ENCODE data around the gene CPA3. TPM values are rescaled to one million over a fixed set of nuclear protein-coding genes. Genes with fewer than 3 reads are reported as not detected.

Gene CPA3
- total RNA-seq, 1 experiment from 2014 or later: not detected

DNA sequence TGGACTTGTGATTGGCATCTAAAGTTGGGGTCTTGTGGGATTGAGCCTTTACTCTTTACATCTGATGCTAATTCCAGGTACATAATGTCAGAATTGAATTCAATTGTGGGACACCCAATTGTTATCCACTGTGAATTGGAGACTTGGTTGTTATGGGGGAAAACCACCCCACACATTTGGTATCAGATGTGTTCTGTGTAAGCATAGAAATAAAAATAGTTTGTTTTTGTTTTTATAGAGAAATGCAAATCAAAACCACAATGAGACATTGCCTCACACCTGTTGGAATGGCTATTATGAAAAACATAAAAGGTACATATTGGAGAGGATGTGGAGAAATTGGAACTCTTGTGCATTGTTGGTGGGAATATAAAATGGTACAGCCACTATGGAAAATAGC is 58.5 kb downstream of the CPA3 start:
- H3K27ac Mint-ChIP-seq: no peak overlapping the region
- H3K4me1 Mint-ChIP-seq: no peaks in the 10 kb centered on the region
- H3K36me3 Mint-ChIP-seq: no peaks in the 10 kb centered on the region
- peaks cover 18% of the 10 kb centered on the region; the same call in 1 of the 2 replicates for H3K9me3 Mint-ChIP-seq
- no peak for TF ChIP-seq ZNF263 (CRISPR knock-in tag; IDR thresholded peaks at IDR 0.05; ENCODE audit: low read depth)
- TF ChIP-seq, protein P1, sequence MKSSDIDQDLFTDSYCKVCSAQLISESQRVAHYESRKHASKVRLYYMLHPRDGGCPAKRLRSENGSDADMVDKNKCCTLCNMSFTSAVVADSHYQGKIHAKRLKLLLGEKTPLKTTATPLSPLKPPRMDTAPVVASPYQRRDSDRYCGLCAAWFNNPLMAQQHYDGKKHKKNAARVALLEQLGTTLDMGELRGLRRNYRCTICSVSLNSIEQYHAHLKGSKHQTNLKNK (CRISPR knock-in tag; IDR thresholded peaks at IDR 0.05): no peak
- no peak for TF ChIP-seq PRRX2 (CRISPR knock-in tag; IDR thresholded peaks at IDR 0.05)
- TF ChIP-seq FOXJ3 (CRISPR knock-in tag; IDR thresholded peaks at IDR 0.05; ENCODE audit: borderline replicate concordance): no peak
- TF ChIP-seq OVOL2 (CRISPR knock-in tag; IDR thresholded peaks at IDR 0.05; ENCODE audit: borderline replicate concordance): no peak
- TF ChIP-seq JAZF1 (CRISPR knock-in tag; IDR thresholded peaks at IDR 0.05): no peak
- TF ChIP-seq JUN (CRISPR knock-in tag; IDR thresholded peaks at IDR 0.05): no peak
- no peak for TF ChIP-seq FOXP1 (CRISPR knock-in tag; IDR thresholded peaks at IDR 0.05; ENCODE audit: borderline replicate concordance)
- no peak for TF ChIP-seq SMAD4 (CRISPR knock-in tag; IDR thresholded peaks at IDR 0.05)
- TF ChIP-seq, protein P2, sequence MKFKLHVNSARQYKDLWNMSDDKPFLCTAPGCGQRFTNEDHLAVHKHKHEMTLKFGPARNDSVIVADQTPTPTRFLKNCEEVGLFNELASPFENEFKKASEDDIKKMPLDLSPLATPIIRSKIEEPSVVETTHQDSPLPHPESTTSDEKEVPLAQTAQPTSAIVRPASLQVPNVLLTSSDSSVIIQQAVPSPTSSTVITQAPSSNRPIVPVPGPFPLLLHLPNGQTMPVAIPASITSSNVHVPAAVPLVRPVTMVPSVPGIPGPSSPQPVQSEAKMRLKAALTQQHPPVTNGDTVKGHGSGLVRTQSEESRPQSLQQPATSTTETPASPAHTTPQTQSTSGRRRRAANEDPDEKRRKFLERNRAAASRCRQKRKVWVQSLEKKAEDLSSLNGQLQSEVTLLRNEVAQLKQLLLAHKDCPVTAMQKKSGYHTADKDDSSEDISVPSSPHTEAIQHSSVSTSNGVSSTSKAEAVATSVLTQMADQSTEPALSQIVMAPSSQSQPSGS (CRISPR knock-in tag; IDR thresholded peaks at IDR 0.05; ENCODE audit: borderline replicate concordance, low read depth): no peak
- TF ChIP-seq RORB (CRISPR knock-in tag; IDR thresholded peaks at IDR 0.05): no peak
- no peak for TF ChIP-seq SMAD3 (CRISPR knock-in tag; IDR thresholded peaks at IDR 0.05; ENCODE audit: borderline replicate concordance)
- TF ChIP-seq, protein P3, sequence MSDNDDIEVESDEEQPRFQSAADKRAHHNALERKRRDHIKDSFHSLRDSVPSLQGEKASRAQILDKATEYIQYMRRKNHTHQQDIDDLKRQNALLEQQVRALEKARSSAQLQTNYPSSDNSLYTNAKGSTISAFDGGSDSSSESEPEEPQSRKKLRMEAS (CRISPR knock-in tag; IDR thresholded peaks at IDR 0.05): no peak
- TF ChIP-seq, protein P4, sequence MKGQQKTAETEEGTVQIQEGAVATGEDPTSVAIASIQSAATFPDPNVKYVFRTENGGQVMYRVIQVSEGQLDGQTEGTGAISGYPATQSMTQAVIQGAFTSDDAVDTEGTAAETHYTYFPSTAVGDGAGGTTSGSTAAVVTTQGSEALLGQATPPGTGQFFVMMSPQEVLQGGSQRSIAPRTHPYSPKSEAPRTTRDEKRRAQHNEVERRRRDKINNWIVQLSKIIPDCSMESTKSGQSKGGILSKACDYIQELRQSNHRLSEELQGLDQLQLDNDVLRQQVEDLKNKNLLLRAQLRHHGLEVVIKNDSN (CRISPR knock-in tag; IDR thresholded peaks at IDR 0.05): no peak
- TF ChIP-seq, protein P5, sequence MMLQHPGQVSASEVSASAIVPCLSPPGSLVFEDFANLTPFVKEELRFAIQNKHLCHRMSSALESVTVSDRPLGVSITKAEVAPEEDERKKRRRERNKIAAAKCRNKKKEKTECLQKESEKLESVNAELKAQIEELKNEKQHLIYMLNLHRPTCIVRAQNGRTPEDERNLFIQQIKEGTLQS (CRISPR knock-in tag; conservative IDR thresholded peaks at IDR 0.05): no peak
- no peak for TF ChIP-seq NR2C2 (CRISPR knock-in tag; IDR thresholded peaks at IDR 0.05)
- no peak for ATAC-seq
- ChIA-PET CTCF (no interaction called here), POLR2A (no interaction called here)
- H3K27me3 Mint-ChIP-seq (ENCODE audit: low read depth): no peaks in the 10 kb centered on the region
- DNase-seq (ENCODE audit: low spot score): no peak
- H3K4me3 Mint-ChIP-seq: no peak overlapping the region

DNA sequence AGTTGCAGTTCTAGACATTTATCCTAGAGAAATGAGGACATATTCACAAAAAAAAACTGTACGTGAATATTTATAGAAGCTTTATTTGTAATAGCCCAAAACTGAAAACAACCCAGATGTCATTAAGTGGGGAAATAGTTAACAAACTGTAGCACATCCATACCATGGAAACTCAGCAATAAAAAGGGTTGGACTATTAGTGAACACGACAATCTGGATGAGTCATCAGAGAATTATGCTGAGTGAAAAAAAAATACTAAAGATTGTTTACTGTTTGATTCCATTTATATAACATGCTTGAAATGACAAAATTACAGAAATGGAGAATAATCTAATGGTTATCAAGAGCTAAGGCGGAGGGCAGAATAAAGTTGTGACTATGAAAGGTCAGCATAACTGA is 59.5 kb downstream of the CPA3 start:
- ChIA-PET CTCF (no interaction called here), POLR2A (no interaction called here)
- Mint-ChIP-seq H3K4me1 (no peaks in the 10 kb centered on the region), H3K9me3 (peaks cover 12% of the 10 kb centered on the region; the same call in 1 of the 2 replicates), H3K4me3 (no peak overlapping the region), H3K27ac (no peak overlapping the region), H3K36me3 (no peaks in the 10 kb centered on the region), H3K27me3 (ENCODE audit: low read depth) (no peaks in the 10 kb centered on the region)
- TF ChIP-seq TEAD4 (CRISPR knock-in tag; IDR thresholded peaks at IDR 0.05) (no peak), ZNF317 (CRISPR knock-in tag; IDR thresholded peaks at IDR 0.05; ENCODE audit: borderline replicate concordance, low read depth) (no peak), ESRRA (CRISPR knock-in tag; IDR thresholded peaks at IDR 0.05; ENCODE audit: borderline replicate concordance) (no peak), MYBL2 (CRISPR knock-in tag; IDR thresholded peaks at IDR 0.05) (no peak), FOXJ3 (CRISPR knock-in tag; IDR thresholded peaks at IDR 0.05; ENCODE audit: borderline replicate concordance) (no peak), JUN (CRISPR knock-in tag; IDR thresholded peaks at IDR 0.05) (no peak), ETV6 (CRISPR knock-in tag; IDR thresholded peaks at IDR 0.05) (no peak), IRF2 (CRISPR knock-in tag; IDR thresholded peaks at IDR 0.05; ENCODE audit: borderline replicate concordance, low read depth) (no peak)
- TF ChIP-seq, protein P6, sequence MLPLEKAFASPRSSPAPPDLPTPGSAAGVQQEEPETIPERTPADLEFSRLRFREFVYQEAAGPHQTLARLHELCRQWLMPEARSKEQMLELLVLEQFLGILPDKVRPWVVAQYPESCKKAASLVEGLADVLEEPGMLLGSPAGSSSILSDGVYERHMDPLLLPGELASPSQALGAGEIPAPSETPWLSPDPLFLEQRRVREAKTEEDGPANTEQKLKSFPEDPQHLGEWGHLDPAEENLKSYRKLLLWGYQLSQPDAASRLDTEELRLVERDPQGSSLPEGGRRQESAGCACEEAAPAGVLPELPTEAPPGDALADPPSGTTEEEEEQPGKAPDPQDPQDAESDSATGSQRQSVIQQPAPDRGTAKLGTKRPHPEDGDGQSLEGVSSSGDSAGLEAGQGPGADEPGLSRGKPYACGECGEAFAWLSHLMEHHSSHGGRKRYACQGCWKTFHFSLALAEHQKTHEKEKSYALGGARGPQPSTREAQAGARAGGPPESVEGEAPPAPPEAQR (CRISPR knock-in tag; IDR thresholded peaks at IDR 0.05): no peak
- TF ChIP-seq, protein P7, sequence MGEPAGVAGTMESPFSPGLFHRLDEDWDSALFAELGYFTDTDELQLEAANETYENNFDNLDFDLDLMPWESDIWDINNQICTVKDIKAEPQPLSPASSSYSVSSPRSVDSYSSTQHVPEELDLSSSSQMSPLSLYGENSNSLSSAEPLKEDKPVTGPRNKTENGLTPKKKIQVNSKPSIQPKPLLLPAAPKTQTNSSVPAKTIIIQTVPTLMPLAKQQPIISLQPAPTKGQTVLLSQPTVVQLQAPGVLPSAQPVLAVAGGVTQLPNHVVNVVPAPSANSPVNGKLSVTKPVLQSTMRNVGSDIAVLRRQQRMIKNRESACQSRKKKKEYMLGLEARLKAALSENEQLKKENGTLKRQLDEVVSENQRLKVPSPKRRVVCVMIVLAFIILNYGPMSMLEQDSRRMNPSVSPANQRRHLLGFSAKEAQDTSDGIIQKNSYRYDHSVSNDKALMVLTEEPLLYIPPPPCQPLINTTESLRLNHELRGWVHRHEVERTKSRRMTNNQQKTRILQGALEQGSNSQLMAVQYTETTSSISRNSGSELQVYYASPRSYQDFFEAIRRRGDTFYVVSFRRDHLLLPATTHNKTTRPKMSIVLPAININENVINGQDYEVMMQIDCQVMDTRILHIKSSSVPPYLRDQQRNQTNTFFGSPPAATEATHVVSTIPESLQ (CRISPR knock-in tag; IDR thresholded peaks at IDR 0.05): no peak
- TF ChIP-seq, protein P8, sequence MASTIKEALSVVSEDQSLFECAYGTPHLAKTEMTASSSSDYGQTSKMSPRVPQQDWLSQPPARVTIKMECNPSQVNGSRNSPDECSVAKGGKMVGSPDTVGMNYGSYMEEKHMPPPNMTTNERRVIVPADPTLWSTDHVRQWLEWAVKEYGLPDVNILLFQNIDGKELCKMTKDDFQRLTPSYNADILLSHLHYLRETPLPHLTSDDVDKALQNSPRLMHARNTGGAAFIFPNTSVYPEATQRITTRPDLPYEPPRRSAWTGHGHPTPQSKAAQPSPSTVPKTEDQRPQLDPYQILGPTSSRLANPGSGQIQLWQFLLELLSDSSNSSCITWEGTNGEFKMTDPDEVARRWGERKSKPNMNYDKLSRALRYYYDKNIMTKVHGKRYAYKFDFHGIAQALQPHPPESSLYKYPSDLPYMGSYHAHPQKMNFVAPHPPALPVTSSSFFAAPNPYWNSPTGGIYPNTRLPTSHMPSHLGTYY (CRISPR knock-in tag; IDR thresholded peaks at IDR 0.05): no peak
- TF ChIP-seq, protein P9, sequence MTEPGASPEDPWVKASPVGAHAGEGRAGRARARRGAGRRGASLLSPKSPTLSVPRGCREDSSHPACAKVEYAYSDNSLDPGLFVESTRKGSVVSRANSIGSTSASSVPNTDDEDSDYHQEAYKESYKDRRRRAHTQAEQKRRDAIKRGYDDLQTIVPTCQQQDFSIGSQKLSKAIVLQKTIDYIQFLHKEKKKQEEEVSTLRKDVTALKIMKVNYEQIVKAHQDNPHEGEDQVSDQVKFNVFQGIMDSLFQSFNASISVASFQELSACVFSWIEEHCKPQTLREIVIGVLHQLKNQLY (CRISPR knock-in tag; IDR thresholded peaks at IDR 0.05): no peak
- TF ChIP-seq, protein P10, sequence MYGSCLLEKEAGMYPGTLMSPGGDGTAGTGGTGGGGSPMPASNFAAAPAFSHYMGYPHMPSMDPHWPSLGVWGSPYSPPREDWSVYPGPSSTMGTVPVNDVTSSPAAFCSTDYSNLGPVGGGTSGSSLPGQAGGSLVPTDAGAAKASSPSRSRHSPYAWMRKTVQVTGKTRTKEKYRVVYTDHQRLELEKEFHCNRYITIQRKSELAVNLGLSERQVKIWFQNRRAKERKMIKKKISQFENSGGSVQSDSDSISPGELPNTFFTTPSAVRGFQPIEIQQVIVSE (CRISPR knock-in tag; IDR thresholded peaks at IDR 0.05; ENCODE audit: borderline replicate concordance): no peak
- ATAC-seq (no peak), DNase-seq (ENCODE audit: low spot score) (no peak)
